Psoas muscle (tissue), 8 donors: ENCODE measurements around the gene DBP. TPM values are rescaled to one million over a fixed set of nuclear protein-coding genes. Genes with fewer than 3 reads are reported as not detected.

ENCODE experiments used
- ATAC-seq, 4 donors: fragments of 200-7000 bp; cut with Tn5 transposase; one replicate each; pipeline ENCODE4 v1.9.1; 2020; ENCODE audit warnings: moderate library complexity in 3 of 4, mild to moderate bottlenecking in 2 of 4
- DNase-seq, 2 donors: peaks; one replicate each; pipeline ENCODE4 v3.0.0-alpha.2; 2020
- H3K27ac ChIP-seq: fragments of 200-600 bp; one replicate; pipeline ENCODE4 v1.8.0; 2022
- H3K27me3 ChIP-seq, 3 donors: fragments of 200-600 bp in 1 of 3; one replicate each; pipeline versions ENCODE4 v1.6.1 to v1.8.0; 2013 to 2022; ENCODE audit warnings: low read length in 2 of 3, mild to moderate bottlenecking in 2 of 3, moderate library complexity in 1 of 3; ENCODE audit not compliant: insufficient read depth in 3 of 3
- H3K36me3 ChIP-seq, 2 donors: fragments of 200-600 bp in 1 of 2; one replicate each; pipeline versions ENCODE4 v1.6.1 to v1.8.0; 2013 to 2022; ENCODE audit warnings: low read depth in 1 of 2, mild to moderate bottlenecking in 1 of 2, moderate library complexity in 1 of 2; ENCODE audit not compliant: insufficient read depth in 1 of 2
- H3K4me1 ChIP-seq: fragments of 200-600 bp; one replicate; pipeline ENCODE4 v1.8.0; 2022
- H3K4me3 ChIP-seq: fragments of 200-600 bp; one replicate; pipeline ENCODE4 v1.8.0; 2022; ENCODE audit warnings: mild to moderate bottlenecking
- H3K9me3 ChIP-seq: fragments of 200-600 bp; one replicate; pipeline ENCODE4 v1.8.0; 2022
- WGBS, 3 donors: extraction: QIAGEN DNeasy Blood & Tissue Kit; methylation state at CpG; one replicate each; pipeline versions ENCODE4 v1.1.6 to v1.1.7; 2013; 5-methylcytosine and 5-hydroxymethylcytosine counted together
- intact Hi-C, 2 donors: fragments of 100-400 bp; cut with DNase I; formaldehyde crosslinking; loops; one replicate each; pipeline versions ENCODE4 v1.11.0 to v1.14.2; 2022
- polyA plus RNA-seq, 3 donors: library from polyadenylated mRNA; stranded (reverse); fragments of 200-250 nt; gene quantifications; one replicate each; pipeline ENCODE4 v1.2.3, GENCODE V29; 2013
- total RNA-seq, 4 donors: library from RNA; stranded (reverse); fragmentation: NEBNext Ultra II Directional in 2 of 4; extraction: Animal tissue kit (Norgen Biotek cat#: 25700) in 2 of 4; gene quantifications; one replicate each; pipeline versions ENCODE4 v1.2.1 to v1.2.4, GENCODE V29; 2021 to 2023
- TF ChIP-seq, protein P1 (sequence below): fragments of 200-600 bp; IDR thresholded peaks from one replicate; pipeline ENCODE4 v1.8.0; 2022; ENCODE audit warnings: antibody characterized with exemption
- donor health status: healthy with polysubstance abuse.
- donor health status: DM: no; HTN: no; CAD: no; lungs with moderate emphysema.
- donor health status: Bipolar disorder and iron deficiency.
- donor health status: healthy.
- donor health status: DM: yes; HTN: yes; CAD: no.
- donor health status: DM: no; HTN: no; CAD: no.
- donor health status: DM: no; HTN: no; CAD: no.
- donor health status: DM: yes; HTN: yes; CAD: no.

Gene DBP
- total and polyA plus RNA-seq, 7 donors: 2.8 to 14.5 (median 5.8) TPM

DNA sequence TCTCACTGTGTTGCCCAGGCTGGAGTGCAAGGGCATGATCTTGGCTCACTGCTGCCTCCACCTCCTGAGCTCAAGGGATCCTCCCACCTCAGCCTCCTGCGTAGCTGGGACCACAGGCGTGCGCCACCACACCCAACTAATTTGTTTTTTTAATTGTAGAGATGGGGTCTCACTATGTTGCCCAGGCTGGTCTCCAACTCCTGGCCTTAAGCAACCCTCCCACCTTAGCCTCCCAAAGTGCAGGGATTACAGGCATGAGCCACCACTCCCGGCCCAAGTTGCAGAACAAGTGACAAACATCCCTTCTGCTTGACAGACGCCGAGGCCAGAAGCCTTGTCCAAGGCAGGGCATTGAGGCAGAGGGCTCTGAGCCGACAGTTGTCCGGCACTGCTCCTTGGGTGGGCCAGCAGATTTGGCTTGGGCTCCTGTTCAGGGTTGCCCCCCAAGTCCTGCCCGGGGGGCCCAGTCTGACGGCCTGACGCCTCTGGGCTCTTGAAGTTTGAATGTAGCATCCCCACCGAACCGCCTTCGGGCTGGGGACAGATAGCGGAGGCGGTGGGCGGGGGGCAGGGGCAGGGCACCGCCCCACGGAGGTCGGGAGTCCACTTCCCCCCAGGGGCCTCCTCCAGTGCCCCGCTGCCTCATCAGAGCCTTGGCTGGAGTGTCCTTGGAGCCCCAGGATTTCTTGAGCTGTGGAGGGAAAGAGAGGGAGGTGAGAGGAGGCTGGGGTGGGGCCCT, 36.3 kb downstream of the DBP start:
- Histone ChIP-seq H3K36me3 (no peaks in the 10 kb centered on the region), H3K9me3 (no peaks in the 10 kb centered on the region), H3K27ac (no peak overlapping the region), H3K4me1 (no peaks in the 10 kb centered on the region), H3K27me3 (peaks cover 0 to 4% (median 0%) of the 10 kb centered on the region in 3 donors), H3K4me3 (no peak overlapping the region)
- WGBS, 3 donors: 84 to 87% (median 85%) methylated on average over 20 to 21 of the region's 21 CpGs
- intact Hi-C loops: no loop called here
- ATAC-seq: no peak
- TF ChIP-seq, protein P1, sequence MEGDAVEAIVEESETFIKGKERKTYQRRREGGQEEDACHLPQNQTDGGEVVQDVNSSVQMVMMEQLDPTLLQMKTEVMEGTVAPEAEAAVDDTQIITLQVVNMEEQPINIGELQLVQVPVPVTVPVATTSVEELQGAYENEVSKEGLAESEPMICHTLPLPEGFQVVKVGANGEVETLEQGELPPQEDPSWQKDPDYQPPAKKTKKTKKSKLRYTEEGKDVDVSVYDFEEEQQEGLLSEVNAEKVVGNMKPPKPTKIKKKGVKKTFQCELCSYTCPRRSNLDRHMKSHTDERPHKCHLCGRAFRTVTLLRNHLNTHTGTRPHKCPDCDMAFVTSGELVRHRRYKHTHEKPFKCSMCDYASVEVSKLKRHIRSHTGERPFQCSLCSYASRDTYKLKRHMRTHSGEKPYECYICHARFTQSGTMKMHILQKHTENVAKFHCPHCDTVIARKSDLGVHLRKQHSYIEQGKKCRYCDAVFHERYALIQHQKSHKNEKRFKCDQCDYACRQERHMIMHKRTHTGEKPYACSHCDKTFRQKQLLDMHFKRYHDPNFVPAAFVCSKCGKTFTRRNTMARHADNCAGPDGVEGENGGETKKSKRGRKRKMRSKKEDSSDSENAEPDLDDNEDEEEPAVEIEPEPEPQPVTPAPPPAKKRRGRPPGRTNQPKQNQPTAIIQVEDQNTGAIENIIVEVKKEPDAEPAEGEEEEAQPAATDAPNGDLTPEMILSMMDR: no peak
- DNase-seq: no peak

DNA sequence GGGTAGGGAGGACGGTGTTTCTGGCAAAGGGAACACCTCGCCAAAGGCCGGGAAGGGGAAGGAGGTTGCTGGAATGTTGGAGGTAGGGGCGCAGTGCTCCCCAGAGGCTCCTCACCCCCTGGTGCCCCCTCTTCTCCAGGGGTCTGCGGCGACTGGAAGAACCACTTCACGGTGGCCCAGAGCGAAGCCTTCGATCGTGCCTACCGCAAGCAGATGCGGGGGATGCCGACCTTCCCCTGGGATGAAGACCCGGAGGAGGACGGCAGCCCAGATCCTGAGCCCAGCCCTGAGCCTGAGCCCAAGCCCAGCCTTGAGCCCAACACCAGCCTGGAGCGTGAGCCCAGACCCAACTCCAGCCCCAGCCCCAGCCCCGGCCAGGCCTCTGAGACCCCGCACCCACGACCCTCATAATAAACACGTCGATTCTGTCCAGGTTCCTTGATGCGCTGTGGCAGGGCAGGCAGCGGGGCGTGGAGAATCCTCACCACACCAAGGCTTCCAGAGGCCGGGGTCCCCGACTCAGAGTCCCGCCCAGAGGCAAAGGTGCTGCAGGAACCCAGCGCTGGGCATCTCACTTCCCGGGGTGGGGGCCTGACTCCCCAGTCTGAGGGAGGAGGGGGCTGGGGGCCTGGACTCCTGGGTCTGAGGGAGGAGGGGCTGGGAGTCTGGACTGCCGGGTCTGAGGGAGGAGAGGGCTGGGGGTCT, 38.0 kb downstream of the DBP start:
- no peaks in the 10 kb centered on the region for H3K9me3 ChIP-seq
- H3K4me1 ChIP-seq: no peaks in the 10 kb centered on the region
- TF ChIP-seq, protein P1: no peak
- intact Hi-C loops: no loop called here
- DNase-seq (no peak), ATAC-seq (no peak)
- no peak overlapping the region for H3K4me3 ChIP-seq
- no peaks in the 10 kb centered on the region for H3K36me3 ChIP-seq
- H3K27me3 ChIP-seq: peaks cover 0 to 4% (median 0%) of the 10 kb centered on the region in 3 donors
- 59 to 67% (median 64%) methylated on average over 27 to 30 of the region's 30 CpGs for WGBS, 3 donors
- H3K27ac ChIP-seq: no peak overlapping the region

DNA sequence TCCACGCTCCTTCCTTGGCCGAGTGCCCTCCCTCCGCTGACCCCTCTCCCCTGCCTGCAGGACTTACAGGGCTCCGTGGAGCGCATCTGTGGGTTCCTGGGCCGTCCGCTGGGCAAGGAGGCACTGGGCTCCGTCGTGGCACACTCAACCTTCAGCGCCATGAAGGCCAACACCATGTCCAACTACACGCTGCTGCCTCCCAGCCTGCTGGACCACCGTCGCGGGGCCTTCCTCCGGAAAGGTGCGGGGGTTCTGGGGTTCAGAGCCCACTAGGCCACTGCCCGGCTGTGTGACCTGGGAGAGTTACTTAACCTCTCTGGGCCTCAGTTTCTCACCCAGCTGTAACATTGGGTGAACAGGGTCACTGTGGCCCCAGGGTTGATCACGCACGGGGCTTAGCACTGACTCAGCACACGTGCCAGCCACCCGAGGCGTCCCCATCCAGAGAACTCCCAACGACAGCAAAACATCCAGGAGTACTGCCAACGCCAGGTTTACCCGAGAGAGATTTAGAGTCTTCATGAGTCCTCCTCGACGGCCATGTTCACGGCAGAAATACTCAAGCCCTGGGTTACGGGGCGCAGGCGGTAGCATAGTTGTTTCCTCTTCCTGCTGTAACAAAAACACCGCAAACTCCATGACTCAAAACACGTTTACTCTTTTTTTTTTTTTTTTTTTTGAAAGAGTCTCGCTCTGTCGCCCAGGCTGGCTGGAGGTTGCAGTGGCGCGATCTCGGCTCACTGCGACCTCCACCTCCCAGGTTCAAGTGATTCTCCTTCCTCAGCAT, 40.3 kb downstream of the DBP start:
- H3K27ac ChIP-seq: no peak overlapping the region
- TF ChIP-seq, protein P1: no peak
- no peaks in the 10 kb centered on the region for H3K9me3 ChIP-seq
- H3K4me1 ChIP-seq: no peaks in the 10 kb centered on the region
- ATAC-seq (no peak), DNase-seq (no peak)
- H3K4me3 ChIP-seq: no peak overlapping the region
- no peaks in the 10 kb centered on the region for H3K36me3 ChIP-seq
- 75 to 80% (median 79%) methylated on average over 39 of the region's 39 CpGs for WGBS, 3 donors
- peaks cover 0 to 4% (median 0%) of the 10 kb centered on the region in 3 donors for H3K27me3 ChIP-seq
- intact Hi-C loops: no loop called here

DNA sequence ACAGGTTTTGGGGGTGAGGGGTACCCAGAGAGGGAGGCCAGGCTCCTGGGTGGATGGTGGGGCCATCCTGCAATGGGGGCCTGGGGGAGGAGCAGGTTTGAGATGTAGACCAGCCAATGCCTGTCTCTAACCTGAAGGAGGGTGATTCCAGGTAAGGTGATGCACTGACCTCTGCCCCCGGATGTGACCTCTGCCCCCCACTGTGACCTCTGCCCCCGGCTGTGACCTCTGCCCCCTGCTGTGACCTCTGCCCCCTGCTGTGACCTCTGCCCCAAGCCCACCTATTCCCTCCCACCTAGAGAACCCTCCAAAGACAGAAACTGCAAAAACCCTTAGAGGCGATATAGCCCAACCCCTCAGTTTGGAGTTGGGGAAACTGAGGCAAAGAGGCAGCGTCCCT, 40.9 kb downstream of the DBP start:
- H3K4me3 ChIP-seq: no peak overlapping the region
- H3K27me3 ChIP-seq: peaks cover 0 to 4% (median 0%) of the 10 kb centered on the region in 3 donors
- no peaks in the 10 kb centered on the region for H3K36me3 ChIP-seq
- no peak overlapping the region for H3K27ac ChIP-seq
- WGBS, 3 donors: 83 to 87% (median 86%) methylated on average over 4 of the region's 4 CpGs
- intact Hi-C loops: no loop called here
- no peaks in the 10 kb centered on the region for H3K9me3 ChIP-seq
- no peak for ATAC-seq
- TF ChIP-seq, protein P1: no peak
- H3K4me1 ChIP-seq: no peaks in the 10 kb centered on the region
- no peak for DNase-seq
